ENCODE results near the gene EMILIN2. TPM values are rescaled to one million over a fixed set of nuclear protein-coding genes. Genes with fewer than 3 reads are reported as not detected.

The EMILIN2 gene
- total RNA-seq, 1 donor from 2014 or later: 8.7 TPM

DNA sequence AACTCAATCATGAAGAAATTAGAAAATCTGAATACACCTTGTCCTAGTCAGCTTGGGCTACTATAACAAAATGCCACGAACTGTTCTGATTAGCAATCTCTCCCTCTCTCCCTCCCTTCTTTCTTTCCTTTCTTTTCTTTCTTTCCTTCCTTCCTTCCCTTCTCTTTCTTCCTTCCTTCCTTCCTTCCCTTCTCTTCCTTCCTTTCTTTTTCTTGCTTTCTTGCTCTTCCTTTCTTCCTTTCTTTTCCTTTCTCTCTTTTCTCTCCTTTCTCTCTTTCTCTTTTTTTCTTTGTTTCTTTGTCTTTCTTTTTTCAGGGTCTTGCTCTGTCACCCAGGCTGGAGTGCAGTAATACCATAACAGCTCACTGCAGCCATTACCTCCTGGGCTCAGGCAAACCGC, 23.6 kb upstream of the EMILIN2 start:
- H3K9me3 Mint-ChIP-seq (ENCODE audit: low read depth): peaks cover 12% of the 10 kb centered on the region
- no peak overlapping the region for H3K27ac Mint-ChIP-seq
- no peaks in the 10 kb centered on the region for H3K27me3 Mint-ChIP-seq
- peaks cover 1% of the 10 kb centered on the region for H3K36me3 Mint-ChIP-seq (ENCODE audit: insufficient read depth)
- no peaks in the 10 kb centered on the region for H3K4me1 Mint-ChIP-seq (ENCODE audit: low read depth)
- DNase-seq (ENCODE audit: low spot score, unreplicated experiment): no peak
- no peak overlapping the region for H3K4me3 Mint-ChIP-seq (ENCODE audit: low read depth)
- TF ChIP-seq, protein P1, sequence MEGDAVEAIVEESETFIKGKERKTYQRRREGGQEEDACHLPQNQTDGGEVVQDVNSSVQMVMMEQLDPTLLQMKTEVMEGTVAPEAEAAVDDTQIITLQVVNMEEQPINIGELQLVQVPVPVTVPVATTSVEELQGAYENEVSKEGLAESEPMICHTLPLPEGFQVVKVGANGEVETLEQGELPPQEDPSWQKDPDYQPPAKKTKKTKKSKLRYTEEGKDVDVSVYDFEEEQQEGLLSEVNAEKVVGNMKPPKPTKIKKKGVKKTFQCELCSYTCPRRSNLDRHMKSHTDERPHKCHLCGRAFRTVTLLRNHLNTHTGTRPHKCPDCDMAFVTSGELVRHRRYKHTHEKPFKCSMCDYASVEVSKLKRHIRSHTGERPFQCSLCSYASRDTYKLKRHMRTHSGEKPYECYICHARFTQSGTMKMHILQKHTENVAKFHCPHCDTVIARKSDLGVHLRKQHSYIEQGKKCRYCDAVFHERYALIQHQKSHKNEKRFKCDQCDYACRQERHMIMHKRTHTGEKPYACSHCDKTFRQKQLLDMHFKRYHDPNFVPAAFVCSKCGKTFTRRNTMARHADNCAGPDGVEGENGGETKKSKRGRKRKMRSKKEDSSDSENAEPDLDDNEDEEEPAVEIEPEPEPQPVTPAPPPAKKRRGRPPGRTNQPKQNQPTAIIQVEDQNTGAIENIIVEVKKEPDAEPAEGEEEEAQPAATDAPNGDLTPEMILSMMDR (IDR thresholded peaks at IDR 0.05; ENCODE audit: unreplicated experiment): no peak

DNA sequence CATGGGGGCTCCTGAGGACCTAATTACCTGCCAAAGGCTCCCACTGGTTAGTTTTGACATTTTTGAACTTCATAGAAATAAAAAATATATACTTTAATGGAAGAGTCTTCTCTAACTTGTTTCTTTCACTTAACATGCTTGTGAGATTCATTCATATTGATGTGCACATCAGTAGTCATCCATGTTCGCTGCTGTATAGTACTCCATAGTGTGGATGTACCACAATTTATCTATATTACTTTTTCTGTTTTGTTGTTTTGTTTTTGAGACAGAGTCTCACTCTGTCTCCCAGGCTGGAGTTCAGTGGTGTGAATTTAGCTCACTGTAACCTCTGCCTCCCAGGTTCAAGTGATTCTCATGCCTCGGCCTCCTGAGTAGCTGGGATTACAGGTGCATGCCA, 22.8 kb upstream of the EMILIN2 start:
- Mint-ChIP-seq H3K4me1 (ENCODE audit: low read depth) (no peaks in the 10 kb centered on the region), H3K9me3 (ENCODE audit: low read depth) (peaks cover 6% of the 10 kb centered on the region), H3K27ac (no peak overlapping the region), H3K36me3 (ENCODE audit: insufficient read depth) (no peaks in the 10 kb centered on the region), H3K27me3 (no peaks in the 10 kb centered on the region), H3K4me3 (ENCODE audit: low read depth) (no peak overlapping the region)
- no peak for DNase-seq (ENCODE audit: low spot score, unreplicated experiment)
- TF ChIP-seq, protein P1 (IDR thresholded peaks at IDR 0.05; ENCODE audit: unreplicated experiment): no peak

DNA sequence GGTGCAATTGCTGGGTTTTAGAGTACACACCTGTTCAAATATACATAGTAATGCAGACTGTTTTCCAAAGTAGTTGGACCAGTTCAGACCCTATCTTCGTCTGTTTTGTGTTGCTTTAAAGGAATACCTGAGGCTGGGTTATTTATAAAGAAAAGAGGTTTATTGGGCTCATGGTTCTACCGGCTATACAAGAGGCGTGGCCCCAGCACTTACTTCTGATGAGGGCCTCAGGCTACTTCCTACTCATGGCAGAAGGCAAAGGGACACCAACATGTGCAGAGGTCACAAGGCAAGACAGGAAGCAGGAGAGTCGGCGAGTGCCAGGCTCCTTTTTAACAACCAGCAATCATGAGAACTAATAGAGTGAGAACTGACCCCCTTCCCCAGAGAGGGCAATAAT, 21.9 kb upstream of the EMILIN2 start:
- Mint-ChIP-seq H3K4me1 (ENCODE audit: low read depth) (no peaks in the 10 kb centered on the region), H3K27ac (no peak overlapping the region), H3K27me3 (no peaks in the 10 kb centered on the region), H3K36me3 (ENCODE audit: insufficient read depth) (no peaks in the 10 kb centered on the region), H3K4me3 (ENCODE audit: low read depth) (no peak overlapping the region), H3K9me3 (ENCODE audit: low read depth) (peaks cover 3% of the 10 kb centered on the region)
- TF ChIP-seq, protein P1 (IDR thresholded peaks at IDR 0.05; ENCODE audit: unreplicated experiment): no peak
- DNase-seq (ENCODE audit: low spot score, unreplicated experiment): no peak

DNA sequence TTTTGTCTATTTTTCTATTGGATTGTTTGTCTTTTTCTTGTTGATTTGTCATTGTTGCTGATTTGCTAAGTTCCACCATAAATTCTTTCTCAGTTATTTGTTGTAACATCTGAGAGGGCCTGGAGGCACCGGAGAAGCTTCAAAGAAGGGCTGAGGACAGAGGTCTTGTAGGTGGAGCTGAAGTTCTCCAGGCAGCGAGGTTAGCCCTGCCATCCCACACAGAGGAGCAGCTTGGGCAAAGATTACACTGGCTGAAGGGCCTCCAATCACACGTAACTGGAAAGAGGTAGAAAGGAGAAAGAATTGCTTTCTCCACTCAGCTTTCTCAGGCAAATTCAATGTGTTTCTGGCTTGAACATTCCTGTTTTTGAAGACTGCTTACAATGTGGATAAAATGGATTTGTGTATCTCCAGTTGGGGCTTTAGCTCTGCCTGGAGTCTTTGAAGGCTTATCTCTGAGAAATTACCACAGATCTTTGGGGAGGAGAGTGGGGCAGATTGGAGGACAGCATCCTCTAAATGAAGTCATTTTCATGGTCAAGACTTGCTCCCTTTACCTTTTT, 21.1 kb upstream of the EMILIN2 start:
- TF ChIP-seq, protein P1 (IDR thresholded peaks at IDR 0.05; ENCODE audit: unreplicated experiment): no peak
- Mint-ChIP-seq H3K27me3 (no peaks in the 10 kb centered on the region), H3K36me3 (ENCODE audit: insufficient read depth) (no peaks in the 10 kb centered on the region), H3K4me1 (ENCODE audit: low read depth) (no peaks in the 10 kb centered on the region), H3K4me3 (ENCODE audit: low read depth) (no peak overlapping the region), H3K27ac (no peak overlapping the region), H3K9me3 (ENCODE audit: low read depth) (peaks cover 3% of the 10 kb centered on the region)
- DNase-seq (ENCODE audit: low spot score, unreplicated experiment): no peak

DNA sequence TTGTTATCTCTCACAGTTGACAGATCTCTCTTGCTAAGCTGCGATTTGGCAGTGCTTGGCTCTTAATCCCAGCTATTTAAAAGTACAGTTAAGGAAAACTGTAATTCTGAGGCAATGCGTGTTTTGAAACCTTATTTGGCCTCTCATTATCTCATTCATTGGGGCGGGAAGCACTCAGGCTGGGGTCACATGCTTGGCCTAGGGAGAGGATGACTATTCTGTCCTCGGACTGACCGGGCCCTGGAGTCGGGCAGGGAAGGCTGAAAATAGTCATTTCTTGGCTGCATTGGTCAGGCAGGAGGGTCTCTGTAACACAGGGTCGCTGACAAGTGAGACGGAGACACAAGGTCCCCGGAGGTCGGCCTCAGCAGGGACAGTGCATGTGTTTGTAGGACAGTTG, 20.2 kb upstream of the EMILIN2 start:
- Mint-ChIP-seq H3K36me3 (ENCODE audit: insufficient read depth) (no peaks in the 10 kb centered on the region), H3K4me1 (ENCODE audit: low read depth) (no peaks in the 10 kb centered on the region), H3K27ac (peak overlapping the region; percentile 22), H3K4me3 (ENCODE audit: low read depth) (no peak overlapping the region), H3K27me3 (peaks cover 4% of the 10 kb centered on the region), H3K9me3 (ENCODE audit: low read depth) (peaks cover 3% of the 10 kb centered on the region)
- TF ChIP-seq, protein P1 (IDR thresholded peaks at IDR 0.05; ENCODE audit: unreplicated experiment): no peak
- no peak for DNase-seq (ENCODE audit: low spot score, unreplicated experiment)
